Fibroblast of villous mesenchyme (primary cell): ENCODE measurements around the gene PSORS1C1. TPM values are rescaled to one million over a fixed set of nuclear protein-coding genes. Genes with fewer than 3 reads are reported as not detected.

Experiments
- DNase-seq: peaks from one replicate; pipeline ENCODE4 v3.0.0-alpha.2; 2010; ENCODE audit warnings: low read depth
- H3K4me3 ChIP-seq: 2 replicates; pipeline ENCODE4 v1.5.1; 2011; ENCODE audit warnings: low read depth, mild to moderate bottlenecking, low read length
- total RNA-seq: library from RNA; depleted of rRNA; stranded (reverse); fragments of >200 nt; gene quantifications from 2 replicates; pipeline ENCODE4 v1.2.3, GENCODE V29; 2012
- TF ChIP-seq, protein P1 (sequence below): IDR thresholded peaks from 2 replicates; pipeline ENCODE4 v1.5.1; 2012; ENCODE audit warnings: low read depth, mild to moderate bottlenecking, low read length; ENCODE audit not compliant: insufficient read depth

The PSORS1C1 gene
- total RNA-seq, 1 donor = 3.0 TPM

DNA sequence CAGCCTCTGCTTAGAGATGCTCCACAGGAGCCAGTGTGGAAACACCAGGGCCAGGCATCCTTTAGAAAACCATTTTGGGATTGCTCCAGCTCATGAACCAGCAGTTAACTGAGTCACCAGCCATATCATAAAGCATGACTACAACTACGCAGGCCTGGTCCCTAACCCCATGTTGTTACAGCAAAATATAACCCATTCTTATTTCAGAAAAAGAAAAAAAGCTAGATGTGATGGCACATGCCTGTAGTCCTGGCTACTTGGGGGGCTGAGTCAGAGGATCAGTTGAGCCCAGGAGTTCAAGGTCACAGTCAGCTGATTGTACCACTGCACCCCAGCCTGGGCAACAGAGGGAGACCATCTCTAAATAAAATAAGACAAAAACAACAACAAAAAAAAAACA, 39.1 kb upstream of the PSORS1C1 start:
- DNase-seq = peak; percentile 48
- no peak overlapping the region for H3K4me3 ChIP-seq
- TF ChIP-seq, protein P1, sequence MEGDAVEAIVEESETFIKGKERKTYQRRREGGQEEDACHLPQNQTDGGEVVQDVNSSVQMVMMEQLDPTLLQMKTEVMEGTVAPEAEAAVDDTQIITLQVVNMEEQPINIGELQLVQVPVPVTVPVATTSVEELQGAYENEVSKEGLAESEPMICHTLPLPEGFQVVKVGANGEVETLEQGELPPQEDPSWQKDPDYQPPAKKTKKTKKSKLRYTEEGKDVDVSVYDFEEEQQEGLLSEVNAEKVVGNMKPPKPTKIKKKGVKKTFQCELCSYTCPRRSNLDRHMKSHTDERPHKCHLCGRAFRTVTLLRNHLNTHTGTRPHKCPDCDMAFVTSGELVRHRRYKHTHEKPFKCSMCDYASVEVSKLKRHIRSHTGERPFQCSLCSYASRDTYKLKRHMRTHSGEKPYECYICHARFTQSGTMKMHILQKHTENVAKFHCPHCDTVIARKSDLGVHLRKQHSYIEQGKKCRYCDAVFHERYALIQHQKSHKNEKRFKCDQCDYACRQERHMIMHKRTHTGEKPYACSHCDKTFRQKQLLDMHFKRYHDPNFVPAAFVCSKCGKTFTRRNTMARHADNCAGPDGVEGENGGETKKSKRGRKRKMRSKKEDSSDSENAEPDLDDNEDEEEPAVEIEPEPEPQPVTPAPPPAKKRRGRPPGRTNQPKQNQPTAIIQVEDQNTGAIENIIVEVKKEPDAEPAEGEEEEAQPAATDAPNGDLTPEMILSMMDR = no peak

- peak; percentile 19 for DNase-seq
- TF ChIP-seq, protein P1 = no peak
- H3K4me3 ChIP-seq = no peak overlapping the region
These were observed 38.0 kb upstream of the PSORS1C1 start for GRCh38 chr6:31076611-31077010.

DNA sequence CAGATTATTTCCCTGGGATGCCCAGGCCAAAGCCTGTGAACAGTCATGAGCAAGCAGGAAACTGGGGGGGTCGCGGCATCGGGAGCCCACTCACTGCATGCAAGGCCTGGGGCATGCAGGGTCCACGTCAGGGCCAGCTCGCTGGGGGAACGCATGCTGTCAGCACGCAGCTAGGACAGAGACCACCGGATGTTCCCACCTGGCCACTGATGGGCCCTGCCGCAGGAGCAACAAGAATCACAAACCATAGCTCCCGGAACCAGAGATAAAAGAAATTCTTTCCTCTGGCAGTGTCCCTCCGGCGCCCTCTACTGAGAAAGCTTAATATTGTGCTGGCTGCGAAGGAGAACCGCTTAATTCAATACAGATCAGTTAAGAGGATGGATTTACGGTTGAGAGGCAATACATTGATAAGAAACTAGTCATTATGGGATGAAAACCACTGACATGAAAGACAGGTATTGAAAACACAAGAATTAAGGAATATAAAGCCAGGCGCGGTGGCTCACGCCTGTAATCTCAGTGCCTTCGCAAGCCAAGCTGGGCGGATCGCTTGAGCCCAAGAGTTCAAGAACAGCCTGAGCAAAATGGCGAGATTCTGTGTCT, 34.8 kb upstream of the PSORS1C1 start:
- TF ChIP-seq, protein P1 = peak; percentile 84
- DNase-seq = peak; percentile 64
- no peak overlapping the region for H3K4me3 ChIP-seq

GRCh38 chr6:31081872-31082271, 32.7 kb upstream of the PSORS1C1 start:
- no peak for DNase-seq
- TF ChIP-seq, protein P1 = no peak
- no peak overlapping the region for H3K4me3 ChIP-seq

GRCh38 chr6:31083742-31084354, 30.8 kb upstream of the PSORS1C1 start:
- DNase-seq = peak; percentile 87
- H3K4me3 ChIP-seq = no peak overlapping the region
- TF ChIP-seq, protein P1 = no peak

- no peak overlapping the region for H3K4me3 ChIP-seq
- DNase-seq = peak; percentile 80
- TF ChIP-seq, protein P1 = no peak
These were observed 27.7 kb upstream of the PSORS1C1 start for GRCh38 chr6:31086788-31087440.
